ENCODE data around the gene SAMD7.

- no peak for TF ChIP-seq CTCF (IDR thresholded peaks at IDR 0.05)
- TF ChIP-seq POLR2A (IDR thresholded peaks at IDR 0.05): no peak
These were observed 35.0 kb downstream of the SAMD7 start for GRCh38 chr3:169946336-169946735.
